Measurements from ENCODE around the gene ST6GALNAC6.

DNA sequence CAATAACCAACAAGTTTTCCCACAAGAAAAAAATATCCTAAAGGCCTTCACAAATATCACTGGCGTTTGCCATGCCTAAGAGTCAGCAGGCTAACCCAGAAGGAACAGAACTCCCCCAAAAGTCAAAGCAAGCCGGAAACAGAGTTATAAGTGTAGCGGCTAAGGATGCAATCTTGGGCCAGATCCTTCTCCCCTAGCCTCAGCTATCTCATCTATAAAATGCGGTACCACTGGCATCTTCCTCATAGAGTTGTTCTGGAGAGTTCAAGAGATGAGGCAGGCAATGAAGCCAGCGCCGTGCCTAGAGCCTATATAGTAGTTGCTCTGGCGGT, 37.6 kb upstream of the ST6GALNAC6 start:
- TF ChIP-seq, protein P1, sequence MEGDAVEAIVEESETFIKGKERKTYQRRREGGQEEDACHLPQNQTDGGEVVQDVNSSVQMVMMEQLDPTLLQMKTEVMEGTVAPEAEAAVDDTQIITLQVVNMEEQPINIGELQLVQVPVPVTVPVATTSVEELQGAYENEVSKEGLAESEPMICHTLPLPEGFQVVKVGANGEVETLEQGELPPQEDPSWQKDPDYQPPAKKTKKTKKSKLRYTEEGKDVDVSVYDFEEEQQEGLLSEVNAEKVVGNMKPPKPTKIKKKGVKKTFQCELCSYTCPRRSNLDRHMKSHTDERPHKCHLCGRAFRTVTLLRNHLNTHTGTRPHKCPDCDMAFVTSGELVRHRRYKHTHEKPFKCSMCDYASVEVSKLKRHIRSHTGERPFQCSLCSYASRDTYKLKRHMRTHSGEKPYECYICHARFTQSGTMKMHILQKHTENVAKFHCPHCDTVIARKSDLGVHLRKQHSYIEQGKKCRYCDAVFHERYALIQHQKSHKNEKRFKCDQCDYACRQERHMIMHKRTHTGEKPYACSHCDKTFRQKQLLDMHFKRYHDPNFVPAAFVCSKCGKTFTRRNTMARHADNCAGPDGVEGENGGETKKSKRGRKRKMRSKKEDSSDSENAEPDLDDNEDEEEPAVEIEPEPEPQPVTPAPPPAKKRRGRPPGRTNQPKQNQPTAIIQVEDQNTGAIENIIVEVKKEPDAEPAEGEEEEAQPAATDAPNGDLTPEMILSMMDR (IDR thresholded peaks at IDR 0.05), result no peak
- TF ChIP-seq POLR2A (IDR thresholded peaks at IDR 0.05), result no peak
